B cell (primary cell): Measurements from ENCODE around the gene TBCC. TPM values are rescaled to one million over a fixed set of nuclear protein-coding genes. Genes with fewer than 3 reads are reported as not detected.

Experiments used
- ATAC-seq: fragments of 200-7000 bp; cut with Tn5 transposase; one replicate; pipeline ENCODE4 v1.10.0; 2021; ENCODE audit warnings: low read depth, mild to moderate bottlenecking, moderate number of reproducible peaks, moderate library complexity
- CTCF ChIA-PET: fragments of 350-600 bp; sonication (Branson Sonifier 250); formaldehyde crosslinking; loops from one replicate; lab custom pipeline; 2021; ENCODE audit warnings: antibody characterized with exemption, inconsistent platforms; lab: Charles Lee
- POLR2A ChIA-PET: fragments of 350-600 bp; sonication (Branson Sonifier 250); formaldehyde crosslinking; loops from one replicate; lab custom pipeline; 2021; ENCODE audit warnings: antibody characterized with exemption; lab: Charles Lee
- DNase-seq: peaks from one replicate; pipeline ENCODE4 v3.0.0; 2013
- H2AFZ ChIP-seq: 2 replicates; pipeline ENCODE4 v1.6.1; 2012; ENCODE audit warnings: mild to moderate bottlenecking, low read depth, low read length; ENCODE audit not compliant: insufficient read depth, poor library complexity, severe bottlenecking
- H3K27ac ChIP-seq, 2 donors: 1 replicate in 1 of 2; 2 replicates in 1 of 2; pipeline ENCODE4 v1.5.1; 2012 to 2013; ENCODE audit warnings: low read length in 2 of 2, mild to moderate bottlenecking in 2 of 2, moderate library complexity in 1 of 2
- H3K27me3 ChIP-seq, 4 experiments: fragments of 200-600 bp in 1 of 4; sonication (generic) in 1 of 4; replicated peaks in 1 of 4; 1 replicate in 2 of 4; 2 replicates in 2 of 4; pipeline versions ENCODE4 v1.6.1 to v1.7.0; 2013 to 2016; ENCODE audit warnings: low read length in 3 of 4, mild to moderate bottlenecking in 2 of 4, mixed read lengths in 1 of 4, moderate library complexity in 1 of 4; ENCODE audit not compliant: insufficient read depth in 4 of 4, control insufficient read depth in 3 of 4; ENCODE audit errors: control extremely low read depth in 1 of 4
- H3K36me3 ChIP-seq, 2 experiments: replicated peaks in 1 of 2; 1 replicate in 1 of 2; 2 replicates in 1 of 2; pipeline versions ENCODE4 v1.6.1 to v1.7.1; 2013; ENCODE audit warnings: low read length in 1 of 2; ENCODE audit not compliant: insufficient read depth in 2 of 2, control insufficient read depth in 1 of 2; ENCODE audit errors: control extremely low read depth in 1 of 2, extremely low read depth in 1 of 2
- H3K4me1 ChIP-seq, 2 donors: fragments of 200-600 bp in 1 of 2; sonication (generic) in 1 of 2; 1 replicate in 1 of 2; 2 replicates in 1 of 2; pipeline versions ENCODE4 v1.5.1 to v1.6.1; 2013 to 2017; ENCODE audit warnings: low read length in 2 of 2; ENCODE audit not compliant: control insufficient read depth in 2 of 2, insufficient read depth in 2 of 2
- H3K4me2 ChIP-seq: replicated peaks from 2 replicates; pipeline ENCODE3; 2012; ENCODE audit warnings: mild to moderate bottlenecking, low read depth, low read length; ENCODE audit not compliant: poor library complexity, severe bottlenecking
- H3K4me3 ChIP-seq, 5 experiments: fragments of 200-600 bp in 1 of 5; sonication (generic) in 1 of 5; 1 replicate in 3 of 5; 2 replicates in 2 of 5; pipeline versions ENCODE4 v1.5.1 to v1.7.0; 2011 to 2016; ENCODE audit warnings: low read length in 4 of 5, mild to moderate bottlenecking in 4 of 5, low read depth in 2 of 5, control low read depth in 1 of 5, moderate library complexity in 1 of 5; ENCODE audit not compliant: insufficient read depth in 1 of 5; ENCODE audit errors: control extremely low read depth in 1 of 5, extremely low read depth in 1 of 5
- H3K79me2 ChIP-seq: fragments of 200-600 bp; sonication (generic); one replicate; pipeline ENCODE4 v1.6.0; 2016; ENCODE audit warnings: low read length; ENCODE audit not compliant: control insufficient read depth, insufficient read depth
- H3K9ac ChIP-seq: fragments of 200-600 bp; sonication (generic); 2 replicates; pipeline ENCODE4 v1.6.1; 2017; ENCODE audit warnings: mild to moderate bottlenecking, low read length, moderate library complexity
- H3K9me3 ChIP-seq, 3 donors: one replicate each; pipeline versions ENCODE4 v1.6.1 to v1.7.1; 2013; ENCODE audit warnings: low read length in 2 of 3; ENCODE audit not compliant: control insufficient read depth in 2 of 3, insufficient read depth in 1 of 3; ENCODE audit errors: control extremely low read depth in 1 of 3
- H4K20me1 ChIP-seq: 2 replicates; pipeline ENCODE4 v1.6.0; 2012; ENCODE audit warnings: mild to moderate bottlenecking, low read length; ENCODE audit not compliant: insufficient read depth, control insufficient read depth, poor library complexity, severe bottlenecking
- H3K27ac Mint-ChIP-seq: one replicate; pipeline ENCODE4 v1.8.0; 2021; ENCODE audit warnings: mixed read lengths
- H3K27me3 Mint-ChIP-seq: one replicate; pipeline ENCODE4 v1.8.0; 2021; ENCODE audit warnings: mixed read lengths
- H3K4me1 Mint-ChIP-seq: one replicate; pipeline ENCODE4 v1.8.0; 2021; ENCODE audit warnings: mixed read lengths
- H3K4me3 Mint-ChIP-seq: one replicate; pipeline ENCODE4 v1.8.0; 2021; ENCODE audit warnings: mixed read lengths
- H3K9me3 Mint-ChIP-seq: one replicate; pipeline ENCODE4 v1.8.0; 2022; ENCODE audit warnings: mixed read lengths; ENCODE audit not compliant: insufficient read depth
- EZH2 ChIP-seq: IDR thresholded peaks from 2 replicates; pipeline ENCODE4 v1.6.1; 2012; ENCODE audit warnings: borderline replicate concordance, low read depth, mild to moderate bottlenecking, moderate library complexity, low read length; ENCODE audit not compliant: insufficient read depth, poor library complexity, severe bottlenecking
- WGBS: methylation state at CpG from one replicate; pipeline ENCODE4 v1.1.5; 2013; ENCODE audit warnings: missing lambda C conversion rate; ENCODE audit not compliant: insufficient coverage; 5-methylcytosine and 5-hydroxymethylcytosine counted together
- intact Hi-C: fragments of 100-400 bp; cut with micrococcal nuclease; formaldehyde crosslinking; loops from one replicate; pipeline ENCODE4 v1.10.0; 2022
- polyA plus RNA-seq: library from polyadenylated mRNA; depleted of rRNA; stranded (reverse); fragments of >200 nt; gene quantifications from 2 replicates; pipeline ENCODE4 v1.2.3, GENCODE V29; 2012
- total RNA-seq, 2 donors: library from RNA; stranded (reverse); fragments of 120-200 nt in 1 of 2; gene quantifications; 1 replicate in 1 of 2; 2 replicates in 1 of 2; pipeline versions ENCODE4 v1.2.3 to v1.2.4, GENCODE V29; 2013 to 2022
- TF ChIP-seq, protein P1 (sequence below): fragments of 200-600 bp; IDR thresholded peaks from one replicate; pipeline ENCODE4 v1.8.0; 2022; ENCODE audit warnings: antibody characterized with exemption, mild to moderate bottlenecking

The TBCC gene
- total and polyA plus RNA-seq, 2 donors (not counting 1 experiment from before 2014, with no cell fraction given), result 35.7 to 55.7 TPM

GRCh38 chr6:42784717-42785498, 39.0 kb upstream of the TBCC start:
- Mint-ChIP-seq H3K4me1 (peaks cover 40% of the 10 kb centered on the region), H3K9me3 (no peaks in the 10 kb centered on the region), H3K4me3 (peak overlapping the region; percentile 96), H3K27ac (peak overlapping the region; percentile 99), H3K27me3 (no peaks in the 10 kb centered on the region)
- no peak for DNase-seq
- CTCF ChIA-PET, result interaction anchor here (1.0 to 4.5 kb wide), 6 partner anchors 14 to 123 kb away, joined by 3 to 25 read pairs (median 3); partner anchors contain the start of gene RPL7L1
- peak overlapping the region; percentile 80 for H3K4me2 ChIP-seq
- ATAC-seq, result no peak
- H3K9ac ChIP-seq, result peak overlapping the region; percentile 98
- POLR2A ChIA-PET, result interaction anchor here (0.6 to 8.9 kb wide), 9 partner anchors 10 to 198 kb away, joined by 3 to 426 read pairs (median 7); partner anchors contain the start of genes RPL7L1 and TBCC
- intact Hi-C loops, result loop anchor here (10.0 kb wide), 1 partner anchor 220 kb away; the partner anchor contains the start of gene UBR2
- H2AFZ ChIP-seq, result no peak overlapping the region
- H3K27ac ChIP-seq, result peak overlapping the region; percentile 7 to 100
- no peaks in the 10 kb centered on the region for H3K27me3 ChIP-seq
- H3K4me3 ChIP-seq, result peak overlapping the region; percentile 93 to 99 (median 98)
- peaks cover 2 to 5% of the 10 kb centered on the region in 2 experiments for H3K36me3 ChIP-seq
- 91% methylated on average over 3 of the region's 12 CpGs for WGBS
- TF ChIP-seq, protein P1, sequence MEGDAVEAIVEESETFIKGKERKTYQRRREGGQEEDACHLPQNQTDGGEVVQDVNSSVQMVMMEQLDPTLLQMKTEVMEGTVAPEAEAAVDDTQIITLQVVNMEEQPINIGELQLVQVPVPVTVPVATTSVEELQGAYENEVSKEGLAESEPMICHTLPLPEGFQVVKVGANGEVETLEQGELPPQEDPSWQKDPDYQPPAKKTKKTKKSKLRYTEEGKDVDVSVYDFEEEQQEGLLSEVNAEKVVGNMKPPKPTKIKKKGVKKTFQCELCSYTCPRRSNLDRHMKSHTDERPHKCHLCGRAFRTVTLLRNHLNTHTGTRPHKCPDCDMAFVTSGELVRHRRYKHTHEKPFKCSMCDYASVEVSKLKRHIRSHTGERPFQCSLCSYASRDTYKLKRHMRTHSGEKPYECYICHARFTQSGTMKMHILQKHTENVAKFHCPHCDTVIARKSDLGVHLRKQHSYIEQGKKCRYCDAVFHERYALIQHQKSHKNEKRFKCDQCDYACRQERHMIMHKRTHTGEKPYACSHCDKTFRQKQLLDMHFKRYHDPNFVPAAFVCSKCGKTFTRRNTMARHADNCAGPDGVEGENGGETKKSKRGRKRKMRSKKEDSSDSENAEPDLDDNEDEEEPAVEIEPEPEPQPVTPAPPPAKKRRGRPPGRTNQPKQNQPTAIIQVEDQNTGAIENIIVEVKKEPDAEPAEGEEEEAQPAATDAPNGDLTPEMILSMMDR, result no peak
- no peak for TF ChIP-seq EZH2
- H3K4me1 ChIP-seq, result peaks cover 49 to 55% of the 10 kb centered on the region in 2 donors
- no peaks in the 10 kb centered on the region for H3K9me3 ChIP-seq
- peaks cover 77% of the 10 kb centered on the region for H3K79me2 ChIP-seq
- H4K20me1 ChIP-seq, result peaks cover under 1% of the 10 kb centered on the region
